Lower lobe of right lung (tissue), 2 donors: ENCODE measurements around the gene TMEM253. TPM values are rescaled to one million over a fixed set of nuclear protein-coding genes. Genes with fewer than 3 reads are reported as not detected.

Source experiments
- ATAC-seq, 2 donors: fragments of 200-7000 bp; cut with Tn5 transposase; one replicate each; pipeline ENCODE4 v1.9.1; 2020 to 2022; ENCODE audit warnings: mild to moderate bottlenecking in 2 of 2, moderate library complexity in 2 of 2
- DNase-seq: peaks from one replicate; pipeline ENCODE4 v3.0.0-alpha.2; 2020
- H3K27ac ChIP-seq: fragments of 200-600 bp; one replicate; pipeline ENCODE4 v1.8.0; 2022
- H3K27me3 ChIP-seq: fragments of 200-600 bp; one replicate; pipeline ENCODE4 v1.8.0; 2022; ENCODE audit warnings: low read depth
- H3K36me3 ChIP-seq: fragments of 200-600 bp; one replicate; pipeline ENCODE4 v1.8.0; 2022; ENCODE audit warnings: mild to moderate bottlenecking
- H3K4me1 ChIP-seq: fragments of 200-600 bp; one replicate; pipeline ENCODE4 v1.8.0; 2022
- H3K4me3 ChIP-seq: fragments of 200-600 bp; one replicate; pipeline ENCODE4 v1.8.0; 2022; ENCODE audit warnings: mild to moderate bottlenecking
- H3K9me3 ChIP-seq: fragments of 200-600 bp; one replicate; pipeline ENCODE4 v1.8.0; 2022
- CTCF ChIP-seq: fragments of 200-600 bp; IDR thresholded peaks from one replicate; pipeline ENCODE4 v1.8.0; 2022; ENCODE audit warnings: antibody characterized with exemption, mild to moderate bottlenecking
- intact Hi-C: fragments of 100-400 bp; cut with DNase I; formaldehyde crosslinking; loops from one replicate; pipeline ENCODE4 v1.11.0; 2022
- total RNA-seq: library from RNA; stranded (reverse); fragmentation: NEBNext Ultra II Directional; extraction: Animal tissue kit (Norgen Biotek cat#: 25700); gene quantifications from one replicate; pipeline ENCODE4 v1.2.1, GENCODE V29; 2021
- donor health status: DM: no; HTN: yes; CAD: no; lungs with severe emphysema.

TMEM253 gene
- total RNA-seq, 1 donor from 2014 or later: 0.50 TPM

GRCh38 chr14:21090194-21090939, 10.5 kb upstream of the TMEM253 start:
- peak; percentile 52 for TF ChIP-seq CTCF
- no peak overlapping the region for H3K4me3 ChIP-seq
- H3K27ac ChIP-seq: no peak overlapping the region
- no peaks in the 10 kb centered on the region for H3K27me3 ChIP-seq
- H3K36me3 ChIP-seq: peaks cover 74% of the 10 kb centered on the region
- peak; percentile 64 for DNase-seq
- H3K9me3 ChIP-seq: no peaks in the 10 kb centered on the region
- intact Hi-C loops: no loop called here
- peaks cover 20% of the 10 kb centered on the region for H3K4me1 ChIP-seq
- ATAC-seq: peak in 1 of 2 donors; percentile 4

- intact Hi-C loops: no loop called here
- no peaks in the 10 kb centered on the region for H3K27me3 ChIP-seq
- no peak for TF ChIP-seq CTCF
- no peaks in the 10 kb centered on the region for H3K9me3 ChIP-seq
- H3K36me3 ChIP-seq: peaks cover 70% of the 10 kb centered on the region
- H3K4me1 ChIP-seq: peaks cover 17% of the 10 kb centered on the region
- no peak overlapping the region for H3K27ac ChIP-seq
- DNase-seq (no peak), ATAC-seq (no peak)
- no peak overlapping the region for H3K4me3 ChIP-seq
Measured at GRCh38 chr14:21090940-21091663, 9.8 kb upstream of the TMEM253 start.

GRCh38 chr14:21091821-21092272, 9.0 kb upstream of the TMEM253 start:
- H3K4me3 ChIP-seq: no peak overlapping the region
- ATAC-seq (peak; percentile 1 to 2), DNase-seq (no peak)
- peaks cover 68% of the 10 kb centered on the region for H3K36me3 ChIP-seq
- intact Hi-C loops: no loop called here
- no peak for TF ChIP-seq CTCF
- peaks cover 17% of the 10 kb centered on the region for H3K4me1 ChIP-seq
- no peaks in the 10 kb centered on the region for H3K9me3 ChIP-seq
- H3K27me3 ChIP-seq: no peaks in the 10 kb centered on the region
- no peak overlapping the region for H3K27ac ChIP-seq

- Histone ChIP-seq H3K36me3 (peaks cover 62% of the 10 kb centered on the region), H3K9me3 (no peaks in the 10 kb centered on the region), H3K27me3 (no peaks in the 10 kb centered on the region), H3K4me3 (no peak overlapping the region), H3K27ac (no peak overlapping the region), H3K4me1 (peaks cover 17% of the 10 kb centered on the region)
- DNase-seq (peak; percentile 92), ATAC-seq (peak; percentile 92 to 96)
- peak; percentile 100 for TF ChIP-seq CTCF
- intact Hi-C loops: no loop called here
Measured at GRCh38 chr14:21092273-21093011, 8.4 kb upstream of the TMEM253 start.

- H3K36me3 ChIP-seq: peaks cover 56% of the 10 kb centered on the region
- no peaks in the 10 kb centered on the region for H3K27me3 ChIP-seq
- TF ChIP-seq CTCF: no peak
- H3K9me3 ChIP-seq: no peaks in the 10 kb centered on the region
- intact Hi-C loops: no loop called here
- ATAC-seq: no peak
- peaks cover 17% of the 10 kb centered on the region for H3K4me1 ChIP-seq
- H3K4me3 ChIP-seq: no peak overlapping the region
- no peak for DNase-seq
- no peak overlapping the region for H3K27ac ChIP-seq
Measured at GRCh38 chr14:21093018-21093417, 7.8 kb upstream of the TMEM253 start.
